ENCODE data around the gene RHCE.

GRCh38 chr1:25349606-25350005 is 71.0 kb downstream of the RHCE start:
- TF ChIP-seq CTCF (IDR thresholded peaks at IDR 0.05; ENCODE audit: poor library complexity) (no peak), EZH2phosphoT487 (IDR thresholded peaks at IDR 0.05; ENCODE audit: low read depth, severe bottlenecking, unreplicated experiment) (no peak)
